SK-N-SH treated with all-trans-retinoic acid at 6 μM for 48 hours (cell line): ENCODE data around the gene MLYCD.

Experiments
- ARNTL ChIP-seq: fragments of 450-650 bp; formaldehyde crosslinking; IDR thresholded peaks from 2 replicates; pipeline ENCODE4 v1.5.0; 2020; ENCODE audit warnings: low read depth, mild to moderate bottlenecking, moderate library complexity, borderline replicate concordance
- CSDC2 ChIP-seq: fragments of 250-450 bp; sonication (Bioruptor Pico); IDR thresholded peaks from 2 replicates; pipeline ENCODE4 v1.5.0; 2020; ENCODE audit warnings: mild to moderate bottlenecking, moderate library complexity
- ISL1 ChIP-seq: fragments of 250-450 bp; sonication (Bioruptor Pico); IDR thresholded peaks from 2 replicates; pipeline ENCODE4 v2.1.2; 2022; ENCODE audit warnings: mild to moderate bottlenecking, moderate library complexity
- OSR1 ChIP-seq: fragments of 250-450 bp; sonication (Bioruptor Pico); IDR thresholded peaks from 2 replicates; pipeline ENCODE4 v1.8.0; 2022; ENCODE audit warnings: moderate library complexity, mild to moderate bottlenecking, inconsistent platforms
- PATZ1 ChIP-seq: fragments of 250-450 bp; sonication (Bioruptor Pico); IDR thresholded peaks from 2 replicates; pipeline ENCODE4 v1.8.0; 2020; ENCODE audit warnings: mild to moderate bottlenecking, moderate library complexity, borderline replicate concordance
- RARB ChIP-seq: fragments of 250-450 bp; sonication (Bioruptor Pico); IDR thresholded peaks from 2 replicates; pipeline ENCODE4 v1.8.0; 2021; ENCODE audit warnings: mild to moderate bottlenecking, moderate library complexity
- TF ChIP-seq, protein P1 (sequence below): fragments of 250-450 bp; sonication (Bioruptor Pico); IDR thresholded peaks from 2 replicates; pipeline ENCODE4 v1.5.1; 2021; ENCODE audit warnings: mild to moderate bottlenecking, moderate library complexity

- no peak for TF ChIP-seq PATZ1 (CRISPR knock-in tag)
- no peak for TF ChIP-seq ISL1 (CRISPR knock-in tag)
- TF ChIP-seq ARNTL (CRISPR knock-in tag) = no peak
- no peak for TF ChIP-seq CSDC2 (CRISPR knock-in tag)
- TF ChIP-seq OSR1 = no peak
- TF ChIP-seq RARB = no peak
- TF ChIP-seq, protein P1, sequence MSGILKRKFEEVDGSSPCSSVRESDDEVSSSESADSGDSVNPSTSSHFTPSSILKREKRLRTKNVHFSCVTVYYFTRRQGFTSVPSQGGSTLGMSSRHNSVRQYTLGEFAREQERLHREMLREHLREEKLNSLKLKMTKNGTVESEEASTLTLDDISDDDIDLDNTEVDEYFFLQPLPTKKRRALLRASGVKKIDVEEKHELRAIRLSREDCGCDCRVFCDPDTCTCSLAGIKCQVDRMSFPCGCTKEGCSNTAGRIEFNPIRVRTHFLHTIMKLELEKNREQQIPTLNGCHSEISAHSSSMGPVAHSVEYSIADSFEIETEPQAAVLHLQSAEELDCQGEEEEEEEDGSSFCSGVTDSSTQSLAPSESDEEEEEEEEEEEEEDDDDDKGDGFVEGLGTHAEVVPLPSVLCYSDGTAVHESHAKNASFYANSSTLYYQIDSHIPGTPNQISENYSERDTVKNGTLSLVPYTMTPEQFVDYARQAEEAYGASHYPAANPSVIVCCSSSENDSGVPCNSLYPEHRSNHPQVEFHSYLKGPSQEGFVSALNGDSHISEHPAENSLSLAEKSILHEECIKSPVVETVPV (CRISPR knock-in tag) = no peak
These were observed 39.6 kb upstream of the MLYCD start for GRCh38 chr16:83859265-83859664.
